Measurements from ENCODE around the gene LARP6.

GRCh38 chr15:70783610-70784022 is 70.3 kb downstream of the LARP6 start:
- no peak for TF ChIP-seq EZH2phosphoT487 (IDR thresholded peaks at IDR 0.05; ENCODE audit: unreplicated experiment)
- TF ChIP-seq REST (IDR thresholded peaks at IDR 0.05; ENCODE audit: unreplicated experiment), result no peak
- TF ChIP-seq JUNB (IDR thresholded peaks at IDR 0.05; ENCODE audit: unreplicated experiment), result no peak
- no peak for TF ChIP-seq ZNF462 (CRISPR knock-in tag; IDR thresholded peaks at IDR 0.05)
- TF ChIP-seq CTCF (conservative IDR thresholded peaks at IDR 0.05; ENCODE audit: low read depth in 2 of 2), result no peak
- no peak for TF ChIP-seq EZH2 (IDR thresholded peaks at IDR 0.05; ENCODE audit: low read depth, unreplicated experiment)
- no peak for TF ChIP-seq POLR2AphosphoS5 (IDR thresholded peaks at IDR 0.05; ENCODE audit: low read depth)
- no peak for TF ChIP-seq ZNF114 (CRISPR knock-in tag; IDR thresholded peaks at IDR 0.05)
- TF ChIP-seq CREB1 (CRISPR knock-in tag; IDR thresholded peaks at IDR 0.05; ENCODE audit: low read depth), result no peak

Measured in GM23338 (cell line).